ENCODE measurements around the gene FAM131B. TPM values are rescaled to one million over a fixed set of nuclear protein-coding genes. Genes with fewer than 3 reads are reported as not detected.
A peak's percentile ranks its signal among the peaks of the same experiment; 100 is the strongest.

FAM131B gene
- total RNA-seq, 1 donor from 2014 or later, result 6.6 TPM

DNA sequence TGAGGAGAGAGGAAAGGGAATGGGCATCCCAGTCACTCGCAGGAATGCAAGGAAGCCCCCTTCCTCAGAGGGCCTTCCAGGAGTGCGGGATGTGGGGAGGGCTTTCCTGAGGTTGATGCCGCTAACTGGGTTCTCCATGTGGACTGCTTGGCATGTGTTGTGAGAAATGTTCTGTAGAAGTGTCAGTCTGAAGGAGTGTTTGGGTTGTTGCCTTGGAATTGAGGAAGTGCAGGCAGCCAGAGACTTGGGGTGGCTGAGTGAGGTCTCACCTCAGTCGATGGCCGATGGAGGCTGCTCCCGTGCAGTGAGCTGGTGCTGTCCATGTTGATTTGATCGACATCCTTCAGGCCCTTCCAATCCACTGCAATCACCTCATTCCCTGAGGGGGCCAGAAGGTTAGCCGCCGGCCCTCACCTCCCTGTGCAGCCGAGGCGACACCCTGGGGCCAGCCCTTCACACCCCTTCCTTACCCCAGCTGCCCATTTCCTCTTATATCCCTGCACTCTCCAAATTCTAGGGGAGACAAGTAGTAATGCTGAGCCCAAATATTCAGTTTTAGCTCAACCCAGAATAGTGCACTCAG lies 2.7 kb downstream of the FAM131B start:
- DNase-seq (ENCODE audit: low spot score), result no peak

DNA sequence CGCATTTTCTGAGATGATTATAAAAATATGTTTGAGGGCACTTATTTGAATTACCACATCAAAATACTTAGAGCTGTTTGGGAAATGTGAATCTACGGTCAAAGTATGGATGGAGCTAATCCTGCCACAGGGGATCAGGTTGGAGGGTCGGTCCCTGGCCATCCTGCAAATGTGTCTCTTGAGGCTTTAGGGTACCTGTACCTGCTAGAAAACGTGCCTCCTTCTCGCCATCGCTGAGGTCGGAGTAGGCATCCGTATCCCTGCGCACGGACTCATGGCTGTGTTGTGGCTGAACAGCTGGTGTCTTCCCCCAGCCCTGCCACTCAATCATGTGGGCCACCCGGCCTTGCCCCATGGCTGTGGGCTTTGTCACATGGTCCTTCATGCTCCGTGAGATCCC lies 3.9 kb downstream of the FAM131B start:
- DNase-seq (ENCODE audit: low spot score), result no peak

DNA sequence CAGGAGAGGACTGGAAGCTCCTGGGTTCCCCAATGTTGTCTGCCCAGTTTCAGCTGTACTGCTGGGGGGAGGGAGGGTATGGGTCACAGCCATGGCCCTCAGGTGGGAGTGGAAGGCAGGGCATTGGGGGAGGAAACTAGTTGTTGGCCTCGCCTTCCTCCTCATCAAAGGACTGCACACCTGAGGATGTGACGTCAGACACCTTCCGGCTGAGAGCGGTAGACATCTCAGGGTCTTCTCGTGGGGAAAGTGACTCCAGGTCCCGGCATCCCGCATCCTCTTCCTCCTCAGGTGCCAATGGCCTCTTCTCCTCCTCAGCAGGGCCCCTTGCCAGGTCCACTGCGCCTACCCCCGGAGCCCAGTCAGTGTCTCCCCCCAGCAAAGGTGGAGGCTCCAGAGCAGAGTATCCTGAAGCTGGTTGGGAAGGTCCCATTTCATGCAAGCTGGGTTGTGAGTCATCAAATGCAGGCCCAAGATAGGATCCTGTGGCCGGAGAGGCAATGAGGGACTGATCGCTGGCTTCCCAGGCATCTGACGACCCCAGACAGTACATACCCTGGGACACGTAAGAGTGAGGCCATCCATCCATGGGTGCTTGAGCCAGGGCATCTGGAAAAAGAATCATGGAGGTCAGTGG lies 6.0 kb downstream of the FAM131B start:
- no peak for DNase-seq (ENCODE audit: low spot score)

DNA sequence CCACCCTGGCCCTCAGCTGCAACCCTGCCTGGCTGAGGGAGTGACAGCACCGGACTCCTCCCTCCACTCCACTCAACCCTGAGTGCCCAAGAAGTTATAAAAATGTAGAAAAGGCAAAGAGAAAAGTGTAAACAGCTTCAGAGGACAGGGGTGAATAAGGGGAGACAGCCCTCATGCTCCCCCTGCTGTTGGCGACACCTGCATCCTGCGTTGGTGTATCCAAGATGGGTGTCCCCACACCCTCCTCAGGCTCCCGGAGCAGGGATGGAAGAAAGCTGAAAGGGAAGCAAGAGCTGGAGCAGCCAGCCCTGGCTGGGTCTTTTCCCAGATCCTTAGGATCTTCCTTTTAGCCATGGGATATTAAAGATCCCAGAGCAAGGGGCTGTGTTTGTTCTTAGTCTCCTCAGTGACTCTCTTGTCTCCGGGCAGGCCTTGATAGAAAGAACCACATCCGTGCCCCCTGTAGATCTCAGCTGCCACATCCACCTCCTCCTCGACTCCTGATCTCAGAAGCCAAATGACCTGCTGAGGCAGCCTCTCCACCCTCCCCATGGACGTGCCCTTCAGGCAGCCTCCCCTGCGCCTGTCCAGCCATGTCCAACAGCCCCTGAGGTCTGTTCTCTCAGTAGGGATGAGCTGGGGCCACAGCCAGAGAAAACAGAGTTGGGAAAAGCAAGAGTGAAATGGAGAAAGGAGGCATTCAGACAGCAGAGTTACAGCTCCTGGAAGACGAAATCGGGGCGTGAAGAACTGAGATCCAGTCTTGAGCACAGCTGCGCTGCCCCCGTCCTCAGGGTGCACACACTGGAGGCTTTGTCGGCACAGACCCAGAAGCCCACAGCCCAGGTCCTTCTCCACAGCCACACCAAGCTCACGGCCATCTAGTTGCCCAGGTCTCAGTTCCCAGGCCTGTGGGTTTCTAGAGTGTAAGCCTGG lies 6.8 kb downstream of the FAM131B start:
- DNase-seq (ENCODE audit: low spot score), result no peak

DNA sequence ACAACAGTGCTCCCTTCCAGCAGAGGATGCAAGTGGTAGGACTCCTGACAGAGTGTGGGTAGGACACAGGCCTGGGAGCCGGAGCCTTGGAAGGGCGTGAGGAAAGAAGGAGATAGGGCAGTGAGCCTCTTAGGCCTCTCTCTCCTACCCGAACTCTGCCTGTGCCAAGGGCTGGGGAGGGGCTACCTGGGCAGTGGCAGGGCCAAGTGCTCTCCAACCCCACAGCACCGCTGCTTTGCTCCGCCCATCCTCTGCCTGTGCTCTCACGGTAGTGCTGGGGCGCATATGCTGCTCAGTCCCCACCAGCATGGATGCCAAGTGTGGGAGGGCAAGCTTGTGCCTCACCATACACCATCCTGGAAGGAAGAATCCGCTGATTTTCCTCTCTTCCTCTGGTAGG lies 7.5 kb downstream of the FAM131B start:
- no peak for DNase-seq (ENCODE audit: low spot score)

DNA sequence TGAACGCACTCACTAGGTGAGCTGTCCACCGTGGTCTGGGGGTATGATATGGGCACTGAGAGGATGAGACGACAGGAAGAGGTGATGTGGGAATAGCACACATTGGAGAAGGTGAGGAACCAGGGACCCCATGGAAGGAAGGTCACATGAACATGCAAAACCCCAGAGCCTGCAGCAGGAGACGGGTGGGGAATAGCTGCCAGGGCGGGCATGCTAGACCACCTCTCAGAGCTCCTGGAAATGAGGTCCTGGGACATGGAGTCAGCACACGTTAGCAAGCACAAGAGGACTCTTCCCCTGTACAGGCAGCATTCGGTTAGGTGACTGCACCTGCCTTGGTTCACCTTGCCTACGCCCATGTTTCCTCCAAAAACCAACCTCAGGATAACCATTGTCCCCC lies 8.1 kb downstream of the FAM131B start:
- DNase-seq (ENCODE audit: low spot score), result no peak

DNA sequence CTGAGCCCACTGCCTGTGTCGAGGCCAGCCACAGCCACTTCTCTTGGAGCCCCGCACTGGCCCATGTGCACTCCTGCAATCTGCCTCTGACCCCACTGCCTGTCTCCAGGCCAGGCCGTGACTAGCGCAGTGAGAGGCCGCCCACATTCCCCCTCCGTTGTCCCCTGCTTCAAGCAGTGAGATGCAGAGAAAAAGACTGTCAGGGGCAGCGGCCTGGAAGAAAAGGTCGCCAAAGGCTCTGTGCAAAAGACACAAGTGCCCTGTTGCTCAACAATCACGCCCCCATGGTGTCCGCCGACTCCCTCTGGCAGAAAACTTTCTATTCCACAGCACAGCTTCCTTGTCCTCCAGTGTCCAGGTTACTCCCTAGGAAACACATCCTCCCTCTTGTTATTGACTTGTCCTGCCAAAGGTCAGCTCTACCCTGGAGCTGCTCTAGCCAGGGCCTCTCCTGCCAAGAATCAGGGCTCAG lies 9.9 kb downstream of the FAM131B start:
- DNase-seq (ENCODE audit: low spot score), result no peak

DNA sequence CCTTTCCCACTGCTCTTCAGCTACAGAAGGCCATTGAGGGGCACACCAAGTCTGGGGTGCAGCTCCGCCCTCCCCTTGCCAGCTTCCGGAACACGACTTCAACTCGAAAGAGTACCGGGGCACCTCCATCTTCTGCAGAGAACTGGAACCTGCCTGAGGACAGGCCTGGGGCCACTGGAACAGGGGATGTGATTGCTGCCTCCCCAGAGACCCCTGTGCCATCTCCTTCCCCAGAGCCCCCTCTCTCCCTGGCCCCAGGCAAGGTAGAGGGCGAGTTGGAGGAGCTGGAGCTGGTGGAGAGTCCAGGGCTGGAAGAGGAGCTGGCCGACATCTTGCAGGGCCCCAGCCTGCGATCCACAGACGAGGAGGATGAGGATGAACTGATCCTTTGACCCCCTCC lies 10.9 kb downstream of the FAM131B start:
- DNase-seq (ENCODE audit: low spot score), result no peak

DNA sequence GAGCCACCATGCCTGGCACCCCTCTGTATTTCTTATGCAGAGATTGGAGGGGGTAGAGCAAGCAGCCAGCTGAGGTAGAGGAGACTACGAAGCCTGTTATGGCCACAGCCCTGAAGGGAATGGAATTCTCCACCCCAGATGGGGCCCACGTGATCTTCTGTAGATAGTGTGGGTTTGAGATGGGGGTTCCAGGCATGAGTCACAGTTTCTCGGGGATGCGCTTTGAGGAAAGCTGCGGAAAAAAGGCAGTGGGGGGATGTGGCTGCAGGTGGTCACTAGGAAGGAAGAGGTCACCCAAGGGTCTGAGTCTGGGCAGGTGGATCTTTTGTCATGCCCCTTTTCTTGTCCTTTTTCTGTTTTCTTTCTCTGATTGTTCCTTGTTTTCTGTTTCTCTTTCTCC lies 11.5 kb downstream of the FAM131B start:
- no peak for DNase-seq (ENCODE audit: low spot score)

DNA sequence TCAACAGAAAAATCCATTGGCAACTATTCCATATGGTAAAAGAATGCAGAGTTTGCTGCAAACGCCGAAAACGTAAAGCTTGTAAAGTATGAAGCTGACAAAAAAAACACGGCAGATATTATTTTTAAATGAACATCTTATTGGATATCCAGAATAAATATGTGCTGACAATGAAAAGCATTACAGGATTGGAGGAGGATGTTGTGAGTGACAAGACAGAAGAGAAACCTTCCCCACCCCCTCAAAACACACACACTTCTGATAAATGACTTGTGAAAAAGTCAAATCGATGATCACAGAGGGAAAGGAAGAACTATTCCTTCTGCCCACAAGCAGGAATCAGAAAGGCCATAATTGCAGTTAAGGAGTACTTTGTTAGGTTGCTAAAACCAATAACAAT lies 14.6 kb downstream of the FAM131B start:
- no peak for DNase-seq (ENCODE audit: low spot score)

DNA sequence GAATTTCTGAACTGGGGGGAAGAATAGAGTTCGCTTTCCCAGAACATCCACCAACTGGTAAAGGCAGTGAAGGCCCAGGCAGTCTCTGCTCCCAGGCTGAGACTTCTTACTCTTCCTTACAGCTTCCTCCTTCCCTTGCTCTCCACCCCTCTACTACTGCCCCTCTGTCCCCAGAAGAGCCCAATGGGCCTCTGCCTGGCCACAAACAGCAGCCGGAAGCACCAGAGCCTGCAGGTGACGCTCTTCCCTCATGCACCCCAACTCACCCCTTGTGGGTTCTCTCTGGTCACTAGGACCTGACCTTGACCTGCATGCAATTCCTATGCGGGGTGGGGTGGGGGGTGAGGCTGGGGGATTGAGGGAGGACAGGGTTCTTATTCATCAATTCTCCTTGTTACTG lies 16.5 kb downstream of the FAM131B start:
- no peak for DNase-seq (ENCODE audit: low spot score)

DNA sequence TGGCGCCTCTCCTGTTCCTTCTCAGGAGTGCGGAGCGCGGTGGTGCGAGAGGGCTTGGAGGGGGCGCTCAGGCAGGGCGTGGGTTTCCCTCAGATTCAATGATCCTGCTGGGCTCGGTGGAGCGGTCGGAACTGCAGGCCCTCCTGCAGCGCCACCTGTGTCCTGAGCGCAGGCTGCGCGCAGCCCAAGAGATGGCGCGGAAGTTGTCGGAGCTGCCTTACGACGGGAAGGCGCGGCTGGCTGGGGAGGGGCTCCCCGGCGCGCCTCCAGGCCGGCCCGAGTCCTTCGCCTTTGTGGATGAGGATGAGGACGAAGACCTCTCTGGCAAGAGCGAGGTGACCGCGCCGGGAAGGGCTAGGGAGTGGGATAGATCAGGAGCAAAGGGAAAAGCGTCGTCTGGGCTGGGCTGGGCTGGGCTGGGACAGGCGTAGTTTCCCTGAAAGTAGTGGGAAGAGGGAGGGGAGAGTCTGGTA lies 17.0 kb downstream of the FAM131B start:
- DNase-seq (ENCODE audit: low spot score), result peak; percentile 67

DNA sequence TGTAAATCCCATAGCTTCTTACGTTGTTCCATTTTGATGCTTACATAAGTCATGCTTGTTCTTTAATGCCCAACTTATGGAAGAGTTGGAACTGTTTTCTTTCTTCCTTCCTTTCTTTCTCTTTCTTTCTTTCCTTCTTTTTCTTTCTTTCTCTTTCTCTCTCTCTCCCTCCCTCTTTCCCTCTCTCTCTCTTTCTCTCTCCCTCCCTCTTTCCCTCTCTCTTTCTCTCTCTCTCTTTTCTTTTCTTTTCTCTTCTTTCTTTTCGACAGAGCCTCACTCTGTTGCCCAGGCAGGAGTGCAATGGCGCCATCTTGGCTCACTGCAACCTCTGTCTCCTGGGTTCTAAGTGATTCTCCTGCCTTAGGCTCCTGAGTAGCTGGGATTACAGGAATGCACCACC lies 18.9 kb downstream of the FAM131B start:
- DNase-seq (ENCODE audit: low spot score), result no peak

DNA sequence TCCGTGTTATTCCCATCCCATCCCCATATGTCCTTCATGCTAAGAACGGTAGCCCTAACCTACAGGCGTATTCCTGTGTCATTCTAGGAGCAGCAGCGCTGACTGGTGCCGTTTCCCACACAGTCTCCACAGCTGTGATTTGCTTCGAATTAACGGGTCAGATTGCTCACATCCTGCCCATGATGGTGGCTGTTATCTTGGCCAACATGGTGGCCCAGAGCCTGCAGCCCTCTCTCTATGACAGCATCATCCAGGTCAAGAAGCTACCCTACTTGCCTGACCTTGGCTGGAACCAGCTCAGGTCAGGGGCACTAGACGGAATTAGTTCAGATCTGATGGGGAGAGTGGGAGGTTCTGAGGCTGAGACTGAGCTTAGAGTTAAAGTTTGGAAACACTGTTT lies 20.7 kb downstream of the FAM131B start:
- DNase-seq (ENCODE audit: low spot score), result no peak

DNA sequence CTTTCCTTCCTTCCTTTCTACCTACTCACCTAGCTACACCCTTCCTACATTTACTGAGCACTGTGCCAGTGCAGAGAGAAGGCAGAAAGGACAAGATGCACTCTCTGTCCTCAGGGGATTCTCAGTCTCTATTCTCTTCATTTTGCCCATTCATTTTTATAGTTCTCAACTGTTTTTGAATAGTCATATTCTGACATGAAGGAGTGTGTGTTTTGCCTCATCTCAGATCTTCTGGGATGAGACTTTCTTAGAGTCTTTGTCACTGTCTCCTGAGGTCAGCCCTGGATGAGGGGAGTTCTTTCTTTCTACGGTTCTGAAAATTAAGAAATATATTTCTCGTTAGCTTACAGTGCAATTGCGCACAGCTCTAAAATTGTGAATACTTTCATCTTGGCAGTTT lies 25.3 kb downstream of the FAM131B start:
- no peak for DNase-seq (ENCODE audit: low spot score)

DNA sequence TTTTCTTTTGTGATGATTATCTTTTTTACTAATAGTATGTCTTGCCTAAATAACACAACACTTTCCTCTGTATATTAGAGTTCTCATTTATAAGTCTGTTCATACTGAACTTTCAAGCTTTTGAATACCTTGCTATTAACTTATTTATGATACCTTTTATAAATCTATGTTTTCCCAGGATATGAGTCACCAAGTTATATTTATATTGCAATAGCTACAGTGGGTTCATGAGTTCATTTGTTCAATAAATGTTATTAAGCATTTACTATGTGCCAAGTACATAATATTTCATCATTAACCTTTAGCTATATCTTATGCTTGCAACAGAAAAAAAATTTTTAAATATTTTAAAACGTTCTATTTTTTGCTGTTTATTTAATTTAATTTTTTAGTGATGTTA lies 28.3 kb downstream of the FAM131B start:
- no peak for DNase-seq (ENCODE audit: low spot score)

DNA sequence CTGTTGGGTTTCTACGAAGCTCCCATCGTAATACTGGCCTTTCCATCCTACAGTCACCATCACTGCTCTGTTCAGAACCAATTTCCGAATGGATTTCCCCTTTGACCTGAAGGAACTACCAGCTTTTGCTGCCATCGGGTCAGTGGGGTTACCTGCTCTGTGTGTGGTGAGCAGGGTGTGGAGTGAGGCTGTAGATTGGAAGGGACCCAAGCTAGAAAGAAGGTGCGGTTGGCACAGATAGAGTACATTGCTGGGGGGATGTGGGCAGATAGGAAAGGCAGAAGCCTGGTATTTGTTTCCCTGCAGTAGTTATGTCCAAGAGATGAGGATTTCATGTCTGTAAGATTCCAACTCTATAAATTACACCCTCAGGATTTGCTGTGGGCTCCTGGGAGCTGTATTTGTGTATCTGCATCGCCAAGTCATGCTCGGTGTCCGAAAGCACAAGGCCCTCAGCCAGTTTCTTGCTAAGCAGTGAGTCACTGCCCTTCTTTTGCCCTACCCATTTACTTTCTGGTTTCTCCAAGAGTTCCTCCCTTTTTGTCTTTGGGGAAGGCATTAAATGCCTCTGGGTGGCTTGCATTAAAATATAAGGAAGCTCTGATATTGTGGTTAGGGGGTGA lies 31.2 kb downstream of the FAM131B start:
- peak; percentile 72 for DNase-seq (ENCODE audit: low spot score)

DNA sequence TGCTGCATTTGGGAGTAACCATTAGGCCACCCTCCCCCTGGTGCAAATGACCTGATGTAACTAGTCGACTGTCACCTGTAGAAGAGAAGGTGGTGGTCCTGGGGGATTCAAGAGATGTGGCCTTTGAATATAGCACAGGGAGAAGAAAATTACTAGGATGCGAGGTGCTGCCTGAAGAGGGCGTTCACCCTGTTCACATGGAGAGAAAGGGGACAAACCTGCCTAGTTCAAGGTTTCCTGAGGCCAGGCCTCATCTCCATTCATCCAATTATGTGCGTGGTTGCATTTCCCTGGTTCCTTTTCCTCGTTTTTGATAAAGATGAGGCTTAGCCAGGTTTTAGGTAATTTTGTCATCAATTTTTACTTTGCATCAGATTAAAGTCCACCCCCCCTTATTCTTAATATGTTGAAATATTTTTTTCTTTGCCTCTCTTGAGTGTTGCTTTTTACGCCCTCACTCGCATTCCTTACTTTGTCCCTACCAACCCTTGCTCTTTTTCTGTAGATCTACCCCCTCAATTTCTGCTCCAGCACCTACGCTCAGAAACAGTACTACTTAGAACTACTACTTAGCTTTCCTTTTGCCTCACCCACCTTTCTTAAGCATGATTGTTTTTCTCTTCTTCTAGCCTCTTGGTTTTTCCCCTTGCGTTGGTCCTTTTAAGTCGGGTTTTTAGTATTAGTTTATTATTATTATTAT lies 32.9 kb downstream of the FAM131B start:
- DNase-seq (ENCODE audit: low spot score), result no peak

DNA sequence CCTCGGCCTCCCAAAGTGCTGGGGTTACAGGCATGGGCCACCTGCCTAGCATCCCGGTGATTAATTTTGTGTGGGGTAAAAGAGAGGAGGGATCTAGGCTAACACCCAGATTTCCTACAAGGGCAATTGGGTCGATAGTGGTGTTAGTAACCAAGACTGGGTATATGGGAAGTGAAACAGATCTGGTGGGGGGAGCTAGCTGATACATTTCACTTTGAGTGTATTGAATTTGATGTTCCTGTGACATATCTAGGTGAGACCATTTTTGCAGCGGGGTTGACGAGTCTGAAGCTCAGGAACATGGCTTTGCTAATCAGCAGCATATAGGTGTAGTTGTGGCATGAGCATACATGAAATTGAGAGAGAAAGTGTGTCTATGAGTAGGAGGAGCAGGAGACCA lies 34.6 kb downstream of the FAM131B start:
- no peak for DNase-seq (ENCODE audit: low spot score)

DNA sequence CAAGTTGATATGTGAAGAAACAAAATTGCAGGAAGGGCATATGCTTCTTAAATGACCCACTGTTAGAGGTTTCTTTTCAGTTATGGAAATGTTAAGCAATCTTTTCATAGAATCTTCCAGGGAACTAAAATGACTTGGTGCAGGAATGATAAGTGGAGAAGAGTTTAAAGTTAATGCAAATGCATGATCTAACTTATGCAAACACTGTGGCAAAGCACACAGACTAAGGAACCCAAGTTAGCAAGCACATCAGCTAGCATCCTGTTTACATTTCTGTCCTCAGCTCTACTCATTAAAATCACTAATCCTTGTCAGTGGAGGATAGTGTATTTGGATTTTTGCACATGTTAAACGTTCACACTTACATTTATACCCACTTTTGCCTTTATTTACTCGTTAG lies 37.3 kb downstream of the FAM131B start:
- DNase-seq (ENCODE audit: low spot score), result no peak

DNA sequence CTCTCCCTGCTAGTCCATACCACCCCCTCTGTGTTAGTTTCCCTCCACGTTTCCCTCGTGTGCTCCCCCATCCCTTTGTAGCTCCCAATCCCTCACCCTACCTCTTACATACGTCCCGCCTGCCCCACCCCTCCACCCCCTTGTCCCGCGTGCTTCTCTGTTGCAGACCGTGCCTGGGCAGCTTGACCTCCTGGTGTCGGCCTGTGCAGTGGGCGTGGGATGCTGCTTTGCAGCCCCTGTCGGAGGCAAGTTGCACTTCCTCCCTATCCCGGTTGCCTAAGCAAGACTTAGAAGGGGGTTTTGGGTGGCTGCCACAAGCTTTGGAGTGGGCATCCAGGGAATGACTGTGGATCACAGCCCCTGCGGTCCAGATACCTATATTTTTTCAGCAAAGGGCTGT lies 38.9 kb downstream of the FAM131B start:
- no peak for DNase-seq (ENCODE audit: low spot score)
